Astrocyte (in vitro differentiated cells and primary cell): Measurements from ENCODE around the gene LZTS3. TPM values are rescaled to one million over a fixed set of nuclear protein-coding genes. Genes with fewer than 3 reads are reported as not detected.

ENCODE experiments used
- DNase-seq: peaks from one replicate; pipeline ENCODE4 v3.0.0-alpha.2; 2010; ENCODE audit warnings: low read depth
- FAIRE-seq: peaks from 2 replicates; lab custom pipeline; 2011; peaks lifted over from hg19 to GRCh38; lab: Jason Lieb, UNC
- H2AFZ ChIP-seq: 2 replicates; pipeline ENCODE4 v1.6.0; 2012; ENCODE audit warnings: low read depth, low read length, inconsistent platforms
- H3K27ac ChIP-seq: 2 replicates; pipeline ENCODE4 v1.5.1; 2011; ENCODE audit warnings: low read depth, low read length, inconsistent platforms
- H3K27me3 ChIP-seq: 2 replicates; pipeline ENCODE4 v1.6.0; 2011; ENCODE audit warnings: low read length, inconsistent platforms; ENCODE audit not compliant: insufficient read depth
- H3K36me3 ChIP-seq: 2 replicates; pipeline ENCODE4 v1.5.1; 2011; ENCODE audit warnings: low read length, inconsistent platforms; ENCODE audit not compliant: insufficient read depth
- H3K4me1 ChIP-seq: 2 replicates; pipeline ENCODE4 v1.5.1; 2011; ENCODE audit warnings: low read length, inconsistent platforms; ENCODE audit not compliant: insufficient read depth
- H3K4me2 ChIP-seq: 2 replicates; pipeline ENCODE4 v1.6.0; 2012; ENCODE audit warnings: low read length, inconsistent platforms
- H3K4me3 ChIP-seq: 2 replicates; pipeline ENCODE4 v1.5.1; 2011; ENCODE audit warnings: low read depth, mild to moderate bottlenecking, low read length, inconsistent platforms; ENCODE audit not compliant: insufficient read depth
- H3K79me2 ChIP-seq: 2 replicates; pipeline ENCODE4 v1.6.0; 2012; ENCODE audit warnings: mild to moderate bottlenecking, low read length, inconsistent platforms; ENCODE audit not compliant: insufficient read depth
- H3K9ac ChIP-seq: 2 replicates; pipeline ENCODE4 v1.6.0; 2012; ENCODE audit warnings: mild to moderate bottlenecking, low read length, inconsistent platforms
- H3K9me3 ChIP-seq: 2 replicates; pipeline ENCODE4 v1.5.1; 2012; ENCODE audit warnings: low read depth, mild to moderate bottlenecking, low read length, inconsistent platforms; ENCODE audit not compliant: insufficient read depth
- H4K20me1 ChIP-seq: 2 replicates; pipeline ENCODE4 v1.6.0; 2012; ENCODE audit warnings: low read length, inconsistent platforms; ENCODE audit not compliant: insufficient read depth
- H3K27ac Mint-ChIP-seq: one replicate; pipeline ENCODE4 v1.8.0; 2021; ENCODE audit warnings: mild to moderate bottlenecking, mixed read lengths; ENCODE audit not compliant: unreplicated experiment
- H3K27me3 Mint-ChIP-seq: one replicate; pipeline ENCODE4 v1.8.0; 2021; ENCODE audit warnings: low read depth, mixed read lengths; ENCODE audit not compliant: unreplicated experiment
- H3K36me3 Mint-ChIP-seq: one replicate; pipeline ENCODE4 v1.8.0; 2021; ENCODE audit warnings: low read depth, mixed read lengths; ENCODE audit not compliant: unreplicated experiment
- H3K4me1 Mint-ChIP-seq: one replicate; pipeline ENCODE4 v1.8.0; 2021; ENCODE audit warnings: low read depth, mixed read lengths; ENCODE audit not compliant: unreplicated experiment
- H3K4me3 Mint-ChIP-seq: one replicate; pipeline ENCODE4 v1.8.0; 2021; ENCODE audit warnings: mild to moderate bottlenecking, moderate library complexity, mixed read lengths; ENCODE audit not compliant: unreplicated experiment
- H3K9me3 Mint-ChIP-seq: one replicate; pipeline ENCODE4 v1.8.0; 2021; ENCODE audit warnings: mild to moderate bottlenecking, mixed read lengths; ENCODE audit not compliant: unreplicated experiment
- EZH2 ChIP-seq: IDR thresholded peaks from 2 replicates; pipeline ENCODE4 v1.6.1; 2012; ENCODE audit warnings: mild to moderate bottlenecking, low read length, inconsistent platforms; ENCODE audit not compliant: insufficient read depth
- total RNA-seq: library from RNA; stranded (reverse); gene quantifications from 2 replicates; pipeline ENCODE4 v1.2.1, GENCODE V29; 2021
- TF ChIP-seq, protein P1 (sequence below): IDR thresholded peaks from 2 replicates; pipeline ENCODE4 v1.5.1; 2011; ENCODE audit warnings: low read depth, mild to moderate bottlenecking, inconsistent platforms, low read length, moderate library complexity; ENCODE audit not compliant: insufficient read depth

The LZTS3 gene
- total RNA-seq, 1 donor from 2014 or later, result 12.6 TPM

DNA sequence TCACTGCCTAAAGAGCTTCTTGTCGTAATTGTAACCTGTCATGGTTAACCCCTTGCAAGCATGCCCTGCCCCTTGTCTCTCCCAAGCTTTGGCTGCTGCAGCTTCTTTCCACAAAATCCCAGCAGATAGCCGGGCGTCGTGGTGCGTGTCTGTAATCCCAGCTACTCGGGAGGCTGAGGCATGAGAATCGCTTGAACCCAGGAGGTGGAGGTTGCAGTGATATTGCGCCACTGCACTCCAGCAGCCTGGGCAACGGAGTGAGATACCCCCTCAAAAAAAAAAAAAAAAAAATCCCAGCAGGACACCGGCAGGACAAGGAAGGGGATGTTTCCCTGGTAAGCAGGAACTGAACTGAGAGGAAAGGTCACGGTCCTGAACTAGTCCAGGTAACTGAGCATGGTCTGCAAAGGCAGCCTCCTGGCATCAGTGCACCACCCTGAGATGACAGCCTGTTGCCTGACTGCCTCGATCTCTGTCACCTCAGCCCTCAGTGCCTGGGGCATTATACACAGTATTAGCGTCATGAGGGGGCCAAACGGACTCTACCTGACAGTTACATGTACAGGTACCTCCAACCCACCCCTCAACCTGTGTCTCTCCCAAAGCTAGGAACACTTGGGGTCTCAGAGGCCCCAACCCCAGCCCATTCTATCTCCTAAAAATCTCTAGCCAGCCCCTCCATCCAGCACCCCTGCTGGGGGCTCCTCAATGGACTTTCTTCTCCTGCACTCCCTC is 1.8 kb downstream of the LZTS3 start:
- H3K4me1 ChIP-seq, result peaks cover 19% of the 10 kb centered on the region
- Mint-ChIP-seq H3K4me1 (peaks cover 3% of the 10 kb centered on the region), H3K9me3 (no peaks in the 10 kb centered on the region), H3K27ac (no peak overlapping the region), H3K4me3 (peak overlapping the region; percentile 89), H3K27me3 (peaks cover 14% of the 10 kb centered on the region), H3K36me3 (peaks cover 3% of the 10 kb centered on the region)
- peaks cover 7% of the 10 kb centered on the region for H3K27me3 ChIP-seq
- no peak overlapping the region for H3K27ac ChIP-seq
- H3K9ac ChIP-seq, result no peak overlapping the region
- H3K79me2 ChIP-seq, result no peaks in the 10 kb centered on the region
- H3K9me3 ChIP-seq, result no peaks in the 10 kb centered on the region
- DNase-seq (no peak), FAIRE-seq (no peak)
- no peak for TF ChIP-seq EZH2
- TF ChIP-seq, protein P1, sequence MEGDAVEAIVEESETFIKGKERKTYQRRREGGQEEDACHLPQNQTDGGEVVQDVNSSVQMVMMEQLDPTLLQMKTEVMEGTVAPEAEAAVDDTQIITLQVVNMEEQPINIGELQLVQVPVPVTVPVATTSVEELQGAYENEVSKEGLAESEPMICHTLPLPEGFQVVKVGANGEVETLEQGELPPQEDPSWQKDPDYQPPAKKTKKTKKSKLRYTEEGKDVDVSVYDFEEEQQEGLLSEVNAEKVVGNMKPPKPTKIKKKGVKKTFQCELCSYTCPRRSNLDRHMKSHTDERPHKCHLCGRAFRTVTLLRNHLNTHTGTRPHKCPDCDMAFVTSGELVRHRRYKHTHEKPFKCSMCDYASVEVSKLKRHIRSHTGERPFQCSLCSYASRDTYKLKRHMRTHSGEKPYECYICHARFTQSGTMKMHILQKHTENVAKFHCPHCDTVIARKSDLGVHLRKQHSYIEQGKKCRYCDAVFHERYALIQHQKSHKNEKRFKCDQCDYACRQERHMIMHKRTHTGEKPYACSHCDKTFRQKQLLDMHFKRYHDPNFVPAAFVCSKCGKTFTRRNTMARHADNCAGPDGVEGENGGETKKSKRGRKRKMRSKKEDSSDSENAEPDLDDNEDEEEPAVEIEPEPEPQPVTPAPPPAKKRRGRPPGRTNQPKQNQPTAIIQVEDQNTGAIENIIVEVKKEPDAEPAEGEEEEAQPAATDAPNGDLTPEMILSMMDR, result no peak
- H3K4me2 ChIP-seq, result no peak overlapping the region
- H2AFZ ChIP-seq, result no peak overlapping the region
- no peaks in the 10 kb centered on the region for H3K36me3 ChIP-seq
- peaks cover 15% of the 10 kb centered on the region for H4K20me1 ChIP-seq
- H3K4me3 ChIP-seq, result no peak overlapping the region

GRCh38 chr20:3168829-3169590 is 4.3 kb downstream of the LZTS3 start:
- DNase-seq, result no peak

More at GRCh38 chr20:3168829-3169590, 4.3 kb downstream of the LZTS3 start:
- Histone ChIP-seq H4K20me1 (peaks cover 15% of the 10 kb centered on the region), H3K9me3 (no peaks in the 10 kb centered on the region), H2AFZ (no peak overlapping the region), H3K27me3 (peaks cover 7% of the 10 kb centered on the region), H3K4me1 (peaks cover 8% of the 10 kb centered on the region), H3K9ac (no peak overlapping the region), H3K36me3 (no peaks in the 10 kb centered on the region), H3K4me3 (no peak overlapping the region), H3K79me2 (no peaks in the 10 kb centered on the region), H3K27ac (no peak overlapping the region), H3K4me2 (no peak overlapping the region)
- H3K4me3 Mint-ChIP-seq, result peak overlapping the region; percentile 20
- H3K36me3 Mint-ChIP-seq, result peaks cover 3% of the 10 kb centered on the region
- H3K4me1 Mint-ChIP-seq, result no peaks in the 10 kb centered on the region
- H3K9me3 Mint-ChIP-seq, result no peaks in the 10 kb centered on the region
- TF ChIP-seq EZH2, result no peak
- TF ChIP-seq, protein P1, result no peak
- FAIRE-seq, result no peak
- H3K27ac Mint-ChIP-seq, result peak overlapping the region; percentile 50
- peaks cover 14% of the 10 kb centered on the region for H3K27me3 Mint-ChIP-seq
